NOMO-1 treated with dmso at 0.1 percent for 144 hours (cell line): ENCODE results near the gene JMJD8.

Source experiments
- DNase-seq: peaks from one replicate; lab custom pipeline; 2025; ENCODE audit not compliant: unreplicated experiment; lab: John Stamatoyannopoulos, UW

JMJD8 gene

GRCh38 chr16:662095-662494, 22.0 kb downstream of the JMJD8 start:
- no peak for DNase-seq

- no peak for DNase-seq
Measured at GRCh38 chr16:661184-661821, 22.8 kb downstream of the JMJD8 start.

GRCh38 chr16:660459-661183, 23.5 kb downstream of the JMJD8 start:
- peak; percentile 88 for DNase-seq

- DNase-seq: no peak
Measured at GRCh38 chr16:660132-660458, 24.0 kb downstream of the JMJD8 start.

GRCh38 chr16:659618-660017, 24.5 kb downstream of the JMJD8 start:
- no peak for DNase-seq

- DNase-seq: no peak
Measured at GRCh38 chr16:658679-659571, 25.2 kb downstream of the JMJD8 start.

GRCh38 chr16:657487-657886, 26.6 kb downstream of the JMJD8 start:
- DNase-seq: no peak

- no peak for DNase-seq
Measured at GRCh38 chr16:654034-654433, 30.1 kb downstream of the JMJD8 start.

GRCh38 chr16:652454-653305, 31.5 kb downstream of the JMJD8 start:
- DNase-seq: no peak

GRCh38 chr16:651844-652243, 32.3 kb downstream of the JMJD8 start:
- DNase-seq: no peak

GRCh38 chr16:649631-650030, 34.5 kb downstream of the JMJD8 start:
- DNase-seq: no peak

GRCh38 chr16:648781-649589, 35.1 kb downstream of the JMJD8 start, which contains the start of gene WDR90:
WDR90 (plus strand) TSS chr16:649365; CDS start chr16:649417, 52 bp downstream.
- DNase-seq: peak; percentile 90

- DNase-seq: peak; percentile 8
Measured at GRCh38 chr16:648071-648780, 35.9 kb downstream of the JMJD8 start.

- no peak for DNase-seq
Measured at GRCh38 chr16:647173-647902, 36.8 kb downstream of the JMJD8 start.

GRCh38 chr16:646679-647172, 37.4 kb downstream of the JMJD8 start:
- no peak for DNase-seq

- DNase-seq: no peak
Measured at GRCh38 chr16:645852-646678, 38.1 kb downstream of the JMJD8 start.

GRCh38 chr16:644556-644955, 39.6 kb downstream of the JMJD8 start:
- no peak for DNase-seq

GRCh38 chr16:643050-643368, 41.1 kb downstream of the JMJD8 start:
- DNase-seq: no peak
